Endodermal cell (in vitro differentiated cells): Measurements from ENCODE around the gene IGSF9B. TPM values are rescaled to one million over a fixed set of nuclear protein-coding genes. Genes with fewer than 3 reads are reported as not detected.

Experiments used
- DNase-seq: peaks from one replicate; pipeline ENCODE4 v3.0.0-alpha.2; 2017
- H3K27ac ChIP-seq: 2 replicates; pipeline ENCODE4 v1.5.1; 2013; ENCODE audit warnings: mild to moderate bottlenecking, low read depth, low read length, moderate library complexity
- H3K27me3 ChIP-seq: 2 replicates; pipeline ENCODE4 v1.6.1; 2013; ENCODE audit warnings: mild to moderate bottlenecking, low read length, moderate library complexity; ENCODE audit not compliant: insufficient read depth, control insufficient read depth, poor library complexity, severe bottlenecking
- H3K36me3 ChIP-seq: 2 replicates; pipeline ENCODE4 v1.7.0; 2013; ENCODE audit warnings: mild to moderate bottlenecking, low read length, moderate library complexity; ENCODE audit not compliant: control insufficient read depth, insufficient read depth
- H3K4me1 ChIP-seq: one replicate; pipeline ENCODE4 v1.7.0; 2013; ENCODE audit warnings: low read length; ENCODE audit not compliant: control insufficient read depth, insufficient read depth
- H3K4me3 ChIP-seq: 2 replicates; pipeline ENCODE4 v1.5.1; 2013; ENCODE audit warnings: mild to moderate bottlenecking, low read length, moderate library complexity
- H3K9ac ChIP-seq: 2 replicates; pipeline ENCODE4 v1.6.1; 2013; ENCODE audit warnings: mild to moderate bottlenecking, low read length, moderate library complexity; ENCODE audit not compliant: poor library complexity, severe bottlenecking; ENCODE audit errors: extremely low read depth
- H3K9me3 ChIP-seq: 2 replicates; pipeline ENCODE4 v1.6.1; 2013; ENCODE audit warnings: mild to moderate bottlenecking, low read length, moderate library complexity; ENCODE audit not compliant: control insufficient read depth
- H3K27ac Mint-ChIP-seq: 2 replicates; pipeline ENCODE4 v1.8.0; 2020; ENCODE audit warnings: mixed read lengths
- H3K27me3 Mint-ChIP-seq: 2 replicates; pipeline ENCODE4 v1.8.0; 2021; ENCODE audit warnings: mild to moderate bottlenecking, mixed read lengths; ENCODE audit not compliant: insufficient read depth
- H3K36me3 Mint-ChIP-seq: 2 replicates; pipeline ENCODE4 v1.8.0; 2020; ENCODE audit warnings: low read depth, mixed read lengths
- H3K4me1 Mint-ChIP-seq: 2 replicates; pipeline ENCODE4 v1.8.0; 2020; ENCODE audit warnings: mixed read lengths
- H3K4me3 Mint-ChIP-seq: 2 replicates; pipeline ENCODE4 v1.8.0; 2020; ENCODE audit warnings: mild to moderate bottlenecking, moderate library complexity, mixed read lengths
- H3K9me3 Mint-ChIP-seq: 2 replicates; pipeline ENCODE4 v1.8.0; 2020; ENCODE audit warnings: mild to moderate bottlenecking, mixed read lengths
- WGBS, 2 experiments: methylation state at CpG; one replicate each; pipeline versions ENCODE4 v1.1.5 to v1.1.7; 2013; ENCODE audit warnings: missing lambda C conversion rate in 2 of 2, mixed read lengths in 1 of 2; ENCODE audit not compliant: insufficient coverage in 1 of 2, insufficient read length in 1 of 2; 5-methylcytosine and 5-hydroxymethylcytosine counted together
- total RNA-seq, 2 donors: library from RNA; stranded (reverse); fragmentation: NEBNext Ultra II Directional in 1 of 2; extraction: Animal tissue kit (Norgen Biotek cat#: 25700) in 1 of 2; gene quantifications; 2 replicates in 1 of 2; 3 replicates in 1 of 2; pipeline ENCODE4 v1.2.1, GENCODE V29; 2021
- TF ChIP-seq, protein P1 (sequence below): fragments of 200-600 bp; sonication (generic); conservative IDR thresholded peaks from 2 replicates; pipeline ENCODE4 v1.5.0; 2021; ENCODE audit warnings: antibody characterized with exemption, mild to moderate bottlenecking

Gene IGSF9B
- total RNA-seq, 2 donors from 2014 or later: 14.1 to 23.0 TPM

DNA sequence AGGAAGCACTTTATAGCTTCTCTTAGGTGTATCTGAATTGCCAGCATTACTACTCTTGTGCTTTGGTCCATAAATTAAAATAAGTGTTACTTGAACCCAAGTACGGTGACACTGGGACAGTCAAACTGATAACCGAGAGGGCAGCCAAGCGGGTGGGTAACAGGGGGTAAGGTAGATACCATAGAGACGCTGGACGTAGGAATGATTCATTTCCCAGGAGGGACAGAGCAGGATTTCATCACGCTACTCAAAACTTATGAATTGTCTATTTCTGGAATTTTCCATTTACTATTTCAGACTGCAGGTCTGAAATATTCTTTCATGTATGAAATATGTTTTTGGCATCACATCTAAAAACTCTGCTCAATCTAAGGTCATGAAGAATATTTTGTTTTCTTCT is 96.6 kb downstream of the IGSF9B start:
- whole genome bisulfite sequencing, 2 experiments: 95 to 97% methylated on average over 5 to 6 of the region's 6 CpGs
- Mint-ChIP-seq H3K9me3 (no peaks in the 10 kb centered on the region), H3K27ac (no peak overlapping the region), H3K36me3 (no peaks in the 10 kb centered on the region), H3K4me3 (no peak overlapping the region), H3K4me1 (peaks cover 4% of the 10 kb centered on the region), H3K27me3 (no peaks in the 10 kb centered on the region)
- Histone ChIP-seq H3K4me3 (no peak overlapping the region), H3K9me3 (peaks cover 4% of the 10 kb centered on the region), H3K9ac (no peak overlapping the region), H3K4me1 (no peaks in the 10 kb centered on the region), H3K36me3 (no peaks in the 10 kb centered on the region), H3K27ac (no peak overlapping the region), H3K27me3 (no peaks in the 10 kb centered on the region)
- no peak for DNase-seq
- TF ChIP-seq, protein P1, sequence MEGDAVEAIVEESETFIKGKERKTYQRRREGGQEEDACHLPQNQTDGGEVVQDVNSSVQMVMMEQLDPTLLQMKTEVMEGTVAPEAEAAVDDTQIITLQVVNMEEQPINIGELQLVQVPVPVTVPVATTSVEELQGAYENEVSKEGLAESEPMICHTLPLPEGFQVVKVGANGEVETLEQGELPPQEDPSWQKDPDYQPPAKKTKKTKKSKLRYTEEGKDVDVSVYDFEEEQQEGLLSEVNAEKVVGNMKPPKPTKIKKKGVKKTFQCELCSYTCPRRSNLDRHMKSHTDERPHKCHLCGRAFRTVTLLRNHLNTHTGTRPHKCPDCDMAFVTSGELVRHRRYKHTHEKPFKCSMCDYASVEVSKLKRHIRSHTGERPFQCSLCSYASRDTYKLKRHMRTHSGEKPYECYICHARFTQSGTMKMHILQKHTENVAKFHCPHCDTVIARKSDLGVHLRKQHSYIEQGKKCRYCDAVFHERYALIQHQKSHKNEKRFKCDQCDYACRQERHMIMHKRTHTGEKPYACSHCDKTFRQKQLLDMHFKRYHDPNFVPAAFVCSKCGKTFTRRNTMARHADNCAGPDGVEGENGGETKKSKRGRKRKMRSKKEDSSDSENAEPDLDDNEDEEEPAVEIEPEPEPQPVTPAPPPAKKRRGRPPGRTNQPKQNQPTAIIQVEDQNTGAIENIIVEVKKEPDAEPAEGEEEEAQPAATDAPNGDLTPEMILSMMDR: no peak

Other genes starting within 250 kb of the IGSF9B start
- not detected for gene SPATA19, start 111.5 kb downstream of the IGSF9B start, total RNA-seq
- 10 to 100 TPM; 35.8 to 41.8 TPM for gene JAM3, start 112.1 kb upstream of the IGSF9B start, total RNA-seq